K562 (cell line): ENCODE measurements around the gene ERCC1. TPM values are rescaled to one million over a fixed set of nuclear protein-coding genes. Genes with fewer than 3 reads are reported as not detected.

Experiments used
- CLOCK ChIP-seq: fragments of 250-450 bp; sonication (Bioruptor Pico); IDR thresholded peaks from 2 replicates; pipeline ENCODE4 v1.4.0; 2020; ENCODE audit warnings: mild to moderate bottlenecking, moderate library complexity, borderline replicate concordance
- FUS ChIP-seq: fragments of 200-400 bp; formaldehyde crosslinking; optimal IDR thresholded peaks from 2 replicates; pipeline ENCODE3; 2017; ENCODE audit warnings: low read depth, low read length
- MXI1 ChIP-seq: IDR thresholded peaks from 2 replicates; pipeline ENCODE4 v1.6.1; 2011; ENCODE audit warnings: low read depth, mild to moderate bottlenecking, improper control_type of control experiment, low read length
- MYC ChIP-seq, 2 experiments: fragments of 250-450 bp in 1 of 2; sonication (Bioruptor Pico) in 1 of 2; IDR thresholded peaks; 2 replicates each; pipeline versions ENCODE4 v1.5.1 to v1.6.1; 2012 to 2021; ENCODE audit warnings: low read depth in 2 of 2, borderline replicate concordance in 1 of 2, improper control_type of control experiment in 1 of 2, low read length in 1 of 2, mild to moderate bottlenecking in 1 of 2, moderate library complexity in 1 of 2
- POLR2B ChIP-seq: fragments of 450-650 bp; IDR thresholded peaks from 2 replicates; pipeline ENCODE4 v1.6.1; 2018; ENCODE audit warnings: low read depth; ENCODE audit not compliant: partially characterized antibody
- ZNF589 ChIP-seq: fragments of 200-800 bp; sonication (Bioruptor generic); IDR thresholded peaks from 2 replicates; pipeline ENCODE4 v1.6.1; 2016; ENCODE audit warnings: low read depth, missing genetic modification characterization, missing compliant biosample characterization
- ZNF609 ChIP-seq: sonication (generic); formaldehyde crosslinking; IDR thresholded peaks from 2 replicates; pipeline ENCODE4 v1.8.1; 2023; ENCODE audit warnings: missing genetic modification reagents, mild to moderate bottlenecking, borderline replicate concordance
- ZNF639 ChIP-seq, 2 experiments: fragments of 200-800 bp in 1 of 2; sonication (Bioruptor generic) in 1 of 2; sonication (generic) in 1 of 2; formaldehyde crosslinking in 1 of 2; IDR thresholded peaks in 1 of 2; conservative IDR thresholded peaks in 1 of 2; 2 replicates each; pipeline versions ENCODE4 v1.5.0 to v1.6.1; 2016 to 2020; ENCODE audit warnings: missing compliant biosample characterization in 1 of 2, missing genetic modification characterization in 1 of 2, missing genetic modification reagents in 1 of 2
- polyA plus RNA-seq, 8 experiments: library from polyadenylated mRNA; depleted of rRNA in 4 of 8; stranded (reverse) in 5 of 8; unstranded in 3 of 8; fragments of >200 nt; fragmentation: Nextera tagmentation in 2 of 8; fragmentation: Illumina TruSeq in 1 of 8; extraction: Ambion mirVana in 2 of 8; extraction: Trizol in 1 of 8; gene quantifications; 2 replicates each; pipeline versions ENCODE4 v1.2.1 to v1.2.3, GENCODE V29; 2011 to 2014; ENCODE audit warnings: inconsistent platforms in 1 of 8, missing spikeins in 1 of 8
- total RNA-seq, 7 experiments: library from RNA; depleted of rRNA in 6 of 7; stranded (reverse); fragments of >200 nt in 6 of 7; fragmentation: Illumina TruSeq in 2 of 7; extraction: Trizol in 2 of 7; gene quantifications; 2 replicates each; pipeline versions ENCODE4 v1.2.1 to v1.2.3, GENCODE V29; 2011 to 2021; ENCODE audit warnings: low replicate concordance in 1 of 7
- TF ChIP-seq, protein P1 (sequence below): fragments of 250-450 bp; sonication (Bioruptor Pico); IDR thresholded peaks from 2 replicates; pipeline ENCODE4 v1.9.0; 2021; ENCODE audit warnings: mild to moderate bottlenecking

ERCC1 gene
- total and polyA plus RNA-seq, 9 of the 15 experiments (the other 6 are each of a cell fraction or from before 2014, with no cell fraction given) = 9.3 to 92.6 (median 60.0) TPM

DNA sequence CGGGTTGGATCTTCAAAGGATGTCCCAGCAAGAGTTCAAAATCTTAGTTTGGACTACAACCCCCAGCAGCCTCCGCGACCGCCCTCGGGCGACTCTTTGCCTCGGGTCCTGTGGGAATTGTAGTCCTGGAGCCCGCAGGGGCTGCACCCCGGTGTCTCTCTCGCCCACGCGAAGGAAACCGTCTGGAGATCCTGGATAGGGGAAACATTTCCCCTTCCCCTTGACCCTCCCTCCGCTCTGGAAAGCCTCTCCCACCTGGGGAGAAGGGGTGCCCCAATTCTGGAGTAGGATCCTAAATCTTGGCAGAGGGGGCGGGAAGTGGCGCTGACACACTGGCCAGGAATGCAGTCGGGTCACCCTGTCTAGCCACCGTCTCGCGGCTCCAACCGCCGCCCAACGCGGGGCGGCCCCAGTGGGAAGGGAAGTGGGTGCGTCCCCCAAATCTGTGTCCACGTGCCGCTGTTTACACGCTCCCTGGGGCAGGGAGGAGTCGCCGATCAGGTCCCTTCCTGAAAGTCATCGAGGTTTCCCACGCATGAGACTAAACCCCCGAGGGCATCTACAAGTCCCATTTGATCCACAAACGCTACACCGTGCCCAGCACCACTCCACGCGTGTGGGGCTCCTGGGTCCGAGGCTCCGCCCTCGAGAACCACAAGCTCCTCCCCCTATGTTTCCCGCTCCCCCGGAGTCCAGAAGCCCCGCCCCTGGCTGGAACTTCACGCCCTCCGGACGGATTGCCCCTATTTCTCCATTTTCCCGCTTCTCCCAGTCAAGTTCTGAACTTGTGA lies 18.1 kb downstream of the ERCC1 start (continued):
- TF ChIP-seq ZNF639 (CRISPR knock-in tag; conservative IDR thresholded peaks at IDR 0.05 in 1 of 2, IDR thresholded peaks at IDR 0.05 in 1 of 2) (peak in 1 of 2 experiments; percentile 13; a peak in 1 of 4 replicates), CLOCK (no peak), MYC (IDR thresholded peaks at IDR 0.05; ENCODE audit: low read depth, low read length) (peak; percentile 89), MYC (CRISPR knock-in tag; IDR thresholded peaks at IDR 0.05; ENCODE audit: borderline replicate concordance, low read depth) (peak; percentile 76; the same call in 1 of the 2 replicates), MXI1 (peak; percentile 41), ZNF589 (CRISPR knock-in tag) (peak; percentile 53; the same call in 1 of the 2 replicates), ZNF609 (CRISPR knock-in tag) (peak; percentile 77; the same call in 1 of the 2 replicates), POLR2B (peak; percentile 47), FUS (no peak)
- TF ChIP-seq, protein P1, sequence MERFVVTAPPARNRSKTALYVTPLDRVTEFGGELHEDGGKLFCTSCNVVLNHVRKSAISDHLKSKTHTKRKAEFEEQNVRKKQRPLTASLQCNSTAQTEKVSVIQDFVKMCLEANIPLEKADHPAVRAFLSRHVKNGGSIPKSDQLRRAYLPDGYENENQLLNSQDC (CRISPR knock-in tag) = 0 out of 2 replicates have a peak, but pooled peaks have one; percentile 4
